HG03575 (cell line): ENCODE measurements around the gene SAMD14.
"Not testable (repeated sequence)": the region's sequence is repeated elsewhere in the genome, so short reads cannot be mapped to it uniquely, and the experiment has no call there.

ENCODE experiments used
- ATAC-seq: cut with Tn5 transposase; IDR thresholded peaks from one replicate; pipeline ENCODE4 v1.9.1; 2021; ENCODE audit not compliant: unreplicated experiment, insufficient number of reproducible peaks, low FRiP score; ENCODE audit errors: extremely low read depth

SAMD14 gene

GRCh38 chr17:50065056-50065455, 64.9 kb downstream of the SAMD14 start:
- no peak for ATAC-seq

- ATAC-seq, result no peak
Observed at GRCh38 chr17:50064253-50065001, 65.5 kb downstream of the SAMD14 start.

- no peak for ATAC-seq
Observed at GRCh38 chr17:50063561-50064252, 66.3 kb downstream of the SAMD14 start.

DNA sequence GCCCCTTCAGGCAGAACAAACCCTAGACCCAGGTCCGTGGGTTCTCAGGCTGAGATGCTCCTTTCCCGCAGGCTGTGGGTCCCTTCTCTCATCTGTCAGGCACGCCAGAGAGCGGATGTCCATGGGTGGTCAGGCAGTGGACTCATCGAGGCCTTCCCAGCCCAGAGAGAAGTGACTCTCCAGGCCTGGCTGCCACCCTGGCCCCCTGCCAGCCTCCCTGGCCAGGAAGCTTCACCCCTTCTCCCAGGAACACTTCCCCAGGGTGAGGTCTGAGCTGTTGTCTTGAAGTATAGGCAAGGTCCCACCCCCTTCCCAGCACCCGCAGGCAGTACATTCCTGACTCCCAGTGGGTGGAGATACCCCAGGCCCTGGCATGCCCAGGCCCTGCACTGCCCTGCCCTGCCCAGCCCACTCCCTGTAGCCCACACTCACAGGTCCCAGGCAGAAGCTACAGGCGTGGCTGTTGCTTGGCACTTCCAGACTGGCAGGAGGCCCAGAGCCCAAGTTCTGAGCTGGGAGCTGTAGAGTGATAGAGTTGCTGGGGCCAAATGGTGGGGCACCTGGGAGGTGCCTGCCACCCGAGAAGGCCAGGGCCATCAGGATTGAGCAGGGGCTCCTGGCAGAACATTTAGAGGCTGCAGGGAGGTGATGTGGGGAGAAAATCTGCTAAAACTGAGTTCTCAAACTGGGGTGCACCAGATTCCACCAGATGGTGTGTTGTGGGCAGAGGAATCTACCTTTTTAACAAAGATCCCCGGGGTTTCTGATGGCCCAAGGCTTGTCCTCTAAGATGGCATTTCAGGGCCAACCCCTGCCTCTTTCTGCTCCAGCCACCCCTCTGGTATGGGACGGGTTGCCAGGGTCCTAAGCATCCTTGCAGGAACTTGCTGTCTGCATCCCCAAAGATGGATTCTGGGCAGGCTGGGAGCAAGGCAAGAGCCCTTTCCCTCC, 67.4 kb downstream of the SAMD14 start:
- ATAC-seq, result no peak

DNA sequence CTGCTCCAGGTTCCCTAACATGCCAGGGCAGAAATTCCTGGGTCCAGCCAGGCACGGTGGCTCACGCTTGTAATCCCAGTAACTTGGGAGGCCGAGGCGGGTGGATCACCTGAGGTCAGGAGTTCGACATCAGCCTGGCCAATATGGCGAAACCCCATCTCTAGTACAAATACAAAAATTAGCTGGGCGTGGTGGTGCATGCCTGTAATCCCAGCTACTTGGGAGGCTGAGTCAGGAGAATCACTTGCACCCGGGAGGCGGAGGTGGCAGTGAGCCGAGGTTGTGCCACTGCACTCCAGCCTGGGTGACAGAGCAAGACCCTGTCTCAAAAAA, 68.3 kb downstream of the SAMD14 start:
- ATAC-seq, result not testable (repeated sequence)

DNA sequence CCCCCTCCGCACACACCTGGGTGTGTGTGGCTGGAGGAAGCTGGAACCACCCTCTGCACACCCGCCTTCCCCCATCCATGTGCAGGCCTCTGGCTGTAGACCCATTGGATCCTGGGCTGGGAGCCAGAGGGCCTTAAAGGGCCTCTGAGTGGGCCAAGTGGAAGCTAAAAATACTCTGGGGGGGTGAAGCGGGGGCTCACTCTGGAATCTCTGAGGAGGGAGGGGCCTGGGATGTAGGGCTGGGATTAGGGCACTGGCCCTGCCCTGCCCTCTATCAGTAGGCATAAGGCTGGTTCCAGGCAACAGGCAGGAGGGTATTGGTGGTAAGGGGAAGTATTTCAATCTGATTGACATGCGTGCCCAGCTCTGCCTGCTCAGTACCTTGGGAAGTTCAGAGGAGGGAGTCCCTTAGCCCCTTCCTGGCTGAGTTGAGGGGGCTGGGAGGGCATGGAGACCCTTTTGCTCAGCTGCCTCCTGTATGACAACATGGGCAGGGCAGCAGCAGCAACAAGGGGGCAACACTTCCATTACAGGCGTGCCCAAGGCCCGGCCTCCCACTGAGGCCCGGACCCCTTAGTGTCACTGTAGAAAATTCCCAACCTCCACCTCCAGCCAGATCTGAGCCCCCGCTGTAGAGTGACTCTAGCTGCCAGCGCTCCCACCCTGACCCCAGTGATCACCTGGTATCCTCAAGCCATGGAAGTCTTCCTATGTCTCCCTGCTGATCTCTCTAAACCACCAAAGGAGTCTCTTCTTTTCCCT, 68.8 kb downstream of the SAMD14 start:
- ATAC-seq, result no peak
